Left hindlimb (tissue), 1 donor: ENCODE data around the gene MAN2B1.
"Not testable (repeated sequence)": the region's sequence is repeated elsewhere in the genome, so short reads cannot be mapped to it uniquely, and the experiment has no call there.

ENCODE experiments used
- DNase-seq: peaks from one replicate; pipeline ENCODE4 v3.0.0-alpha.2; 2018

The MAN2B1 gene

DNA sequence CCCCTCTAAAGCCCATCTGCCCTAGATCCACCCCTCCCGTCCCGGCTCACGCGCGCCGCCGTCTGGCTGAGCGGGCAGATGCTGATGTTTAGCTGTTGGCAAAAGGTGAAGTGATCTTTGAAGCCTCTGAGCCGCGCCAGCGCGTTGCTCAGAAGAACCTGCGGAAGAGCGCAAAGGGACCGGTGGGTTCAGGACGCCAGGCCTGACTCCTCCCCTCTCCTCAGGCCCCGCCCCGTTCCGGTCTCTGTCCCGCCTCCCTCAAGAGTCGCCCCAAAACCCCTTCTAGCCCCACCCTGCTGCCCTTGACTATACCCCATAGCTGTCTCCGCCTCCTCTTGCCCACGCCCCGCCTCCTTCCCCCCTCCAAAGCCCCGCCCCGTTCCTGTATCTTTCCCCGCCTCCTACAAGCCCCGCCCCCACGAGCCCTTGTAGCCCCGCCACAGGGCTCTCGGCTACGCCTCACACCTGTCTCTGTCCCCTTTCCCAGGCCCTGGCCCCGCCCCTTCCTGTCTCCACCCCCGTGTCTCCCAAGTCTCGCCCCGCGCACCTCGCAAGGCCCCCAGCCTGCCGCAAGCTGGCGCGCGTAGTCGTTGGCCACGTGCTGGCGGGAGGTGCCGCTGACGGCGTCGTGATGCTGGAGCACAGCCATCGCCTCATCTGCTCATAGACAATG is 9.5 kb downstream of the MAN2B1 start:
- DNase-seq, result no peak

DNA sequence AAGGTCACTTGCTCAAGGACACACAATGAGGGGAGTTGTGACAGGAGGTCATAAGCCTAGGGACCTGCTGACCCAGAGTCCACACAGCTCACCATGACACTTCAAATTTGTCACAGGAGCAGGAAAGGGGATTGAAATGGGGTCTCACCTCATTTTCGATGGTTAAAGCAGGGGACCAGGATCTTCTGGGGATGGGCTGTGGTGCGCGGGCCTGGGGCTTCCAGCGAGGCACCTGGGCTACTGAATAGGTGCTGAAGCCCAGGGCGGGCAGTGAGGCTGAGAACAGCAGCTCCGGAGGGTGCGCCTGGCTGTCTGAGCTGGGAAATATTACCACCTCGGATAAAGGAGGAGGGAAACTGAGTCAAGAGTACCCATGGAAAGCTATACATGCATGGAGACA is 11.0 kb downstream of the MAN2B1 start:
- DNase-seq, result no peak

DNA sequence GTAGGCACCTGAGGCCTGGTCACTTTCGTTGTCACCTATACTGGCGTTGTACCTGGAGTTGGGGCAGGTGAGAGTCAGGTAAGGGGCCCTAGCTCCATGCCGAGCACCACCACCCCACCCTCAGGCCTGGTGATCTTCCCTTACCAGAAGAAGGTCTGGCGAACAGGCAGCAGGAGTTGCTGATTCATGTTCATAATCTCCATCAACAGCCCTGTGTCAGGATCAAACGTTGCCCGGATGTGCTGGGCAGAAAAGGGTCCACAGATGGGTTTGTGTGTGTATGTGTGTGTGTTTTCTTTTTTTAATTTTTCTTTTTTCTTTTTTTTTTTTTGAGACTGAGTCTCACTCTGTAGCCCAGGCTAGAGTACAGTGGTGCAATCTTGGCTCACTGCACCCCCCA is 14.3 kb downstream of the MAN2B1 start:
- DNase-seq, result no peak

DNA sequence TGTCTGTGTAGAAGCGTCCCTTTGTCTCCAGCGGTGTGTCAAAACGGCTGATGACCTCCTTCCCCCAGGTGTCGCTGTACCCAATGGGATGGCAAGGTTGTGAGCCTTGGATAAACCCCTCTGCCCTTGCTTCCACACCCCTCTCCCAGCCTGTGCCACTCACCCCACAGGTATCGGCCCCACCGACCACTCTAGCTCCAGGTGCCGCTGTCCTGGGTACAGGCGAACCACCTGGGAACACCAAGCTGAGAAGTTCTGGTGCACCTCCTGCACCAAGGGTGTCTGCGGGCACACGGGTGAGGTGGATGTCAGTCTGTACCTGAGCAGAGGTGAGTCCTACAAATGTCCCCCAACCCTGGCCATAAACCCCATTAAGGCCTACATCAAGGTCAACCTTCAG is 16.6 kb downstream of the MAN2B1 start:
- DNase-seq, result no peak

DNA sequence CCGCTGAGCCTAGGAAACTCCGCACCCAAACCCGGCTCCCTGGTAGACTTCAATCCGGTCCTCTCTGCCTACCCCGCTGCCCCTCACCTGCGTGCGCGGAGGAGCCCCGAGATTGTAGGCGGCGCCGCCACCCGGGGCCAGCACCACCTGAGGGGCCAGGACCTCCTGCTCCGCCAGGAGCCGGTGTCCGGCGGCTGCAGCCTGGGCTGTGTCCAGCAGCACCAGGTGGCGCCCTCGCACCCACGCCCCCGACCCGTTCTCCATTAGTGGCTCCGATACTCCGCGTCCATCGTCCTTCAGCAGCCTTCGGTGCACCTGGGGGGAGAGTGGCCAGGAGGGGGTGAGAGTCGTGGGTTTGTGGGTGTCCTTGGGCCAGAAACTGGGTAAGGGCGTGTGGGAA is 18.5 kb downstream of the MAN2B1 start:
- no peak for DNase-seq

DNA sequence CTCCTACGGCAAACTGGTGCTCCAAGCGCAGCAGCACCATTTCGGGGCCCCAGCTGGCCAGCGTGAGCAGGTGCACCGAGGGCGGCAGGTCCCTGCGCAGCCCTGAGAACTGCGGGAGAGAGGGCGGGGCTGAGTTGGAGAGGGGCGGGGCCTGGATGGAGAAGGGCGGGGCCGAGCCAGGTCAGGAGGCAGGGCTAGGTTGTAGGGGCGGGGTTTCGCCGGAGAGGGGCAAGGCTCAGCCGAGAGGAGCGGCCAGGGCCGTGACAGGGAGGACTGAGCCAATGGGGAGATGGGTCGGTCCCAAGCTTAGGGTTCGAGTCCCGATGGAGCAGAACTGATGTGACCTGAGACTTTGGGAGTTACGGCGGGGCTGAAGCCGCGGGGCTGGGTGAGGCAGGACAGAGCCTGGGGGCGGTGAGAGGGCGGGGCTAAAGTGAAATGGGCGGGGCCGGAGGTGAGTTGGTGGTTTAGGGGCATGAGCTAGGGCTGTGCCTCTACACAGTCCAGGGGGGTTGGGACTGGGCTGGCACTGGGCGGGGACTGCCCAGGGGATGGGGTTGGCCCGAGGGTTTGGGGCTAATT is 19.0 kb downstream of the MAN2B1 start:
- no peak for DNase-seq

DNA sequence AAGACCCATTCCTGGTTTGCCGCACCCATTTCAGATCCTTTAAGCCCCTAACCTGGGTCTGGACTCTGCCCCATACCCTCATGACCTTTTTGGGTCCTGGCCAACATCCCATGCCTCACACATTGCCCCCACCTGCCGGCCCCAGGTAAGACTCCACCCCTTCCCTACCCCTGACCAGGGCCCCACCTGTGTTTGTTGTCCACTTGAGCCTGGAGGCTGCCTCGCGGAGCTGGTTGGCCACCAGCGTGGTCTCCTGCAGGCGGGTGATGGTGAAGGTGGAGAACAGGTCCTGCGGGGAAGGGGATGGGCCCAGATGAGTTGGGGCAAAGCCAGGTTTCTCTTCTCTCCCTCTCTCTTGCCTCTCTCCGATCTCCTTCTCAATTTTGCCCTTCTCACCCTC is 19.5 kb downstream of the MAN2B1 start:
- no peak for DNase-seq

DNA sequence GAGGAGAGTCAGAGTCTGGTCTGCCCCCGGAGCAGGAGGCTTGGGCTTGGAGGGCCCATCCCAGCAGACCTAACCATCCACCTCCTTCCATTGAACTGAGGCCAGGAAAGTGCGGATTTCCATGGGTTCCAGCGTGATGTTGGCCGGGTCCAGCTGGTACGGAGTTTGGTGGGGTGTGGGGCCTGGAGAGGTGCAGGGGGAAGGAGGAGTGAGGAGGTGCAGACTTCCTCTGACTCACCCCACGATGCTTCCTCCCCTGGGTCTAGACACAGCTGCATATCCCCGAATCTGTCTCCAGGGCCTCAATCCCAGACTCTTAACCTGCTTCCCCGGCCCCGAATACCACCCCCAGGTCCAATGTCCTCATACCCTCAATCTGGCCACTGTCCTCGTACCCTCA is 20.0 kb downstream of the MAN2B1 start:
- DNase-seq, result no peak

DNA sequence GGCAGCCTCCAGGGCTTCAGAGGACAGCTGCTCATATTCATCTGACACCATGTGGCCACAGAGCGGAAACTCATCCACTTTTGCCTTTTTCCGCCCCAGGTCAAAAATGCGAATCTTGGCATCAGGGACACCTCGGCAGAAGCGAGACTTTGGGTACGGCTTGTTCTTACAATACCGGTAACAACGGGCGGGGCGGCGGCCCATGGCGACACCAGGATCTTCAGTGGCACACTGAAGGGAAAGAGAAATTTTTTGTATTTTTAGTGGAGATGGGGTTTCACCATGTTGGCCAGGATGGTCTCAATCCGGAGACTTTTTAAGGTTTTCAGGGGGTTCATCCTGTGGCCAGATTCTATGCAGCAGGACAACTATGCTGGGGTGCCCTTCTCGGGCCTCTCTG is 22.8 kb downstream of the MAN2B1 start:
- DNase-seq, result not testable (repeated sequence)

DNA sequence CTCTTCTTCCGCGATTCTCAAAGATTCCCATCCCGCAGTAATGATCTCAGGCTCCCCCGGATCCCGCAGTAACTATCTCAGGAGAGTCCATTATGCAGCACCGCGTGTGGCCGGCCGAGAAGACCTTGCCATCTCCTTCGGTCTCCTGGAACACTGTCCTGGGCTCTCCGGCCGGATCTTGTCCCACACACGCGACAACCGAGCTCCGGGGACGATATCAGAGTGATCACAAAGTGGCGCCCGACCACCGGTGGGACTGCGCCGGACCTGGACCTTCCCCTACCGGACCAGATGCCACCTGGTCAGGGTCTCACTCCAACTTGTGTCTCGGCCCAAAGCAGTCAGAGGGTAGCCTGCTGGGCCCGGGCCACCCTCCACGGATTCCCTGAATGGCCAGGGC is 24.0 kb downstream of the MAN2B1 start:
- DNase-seq, result no peak

DNA sequence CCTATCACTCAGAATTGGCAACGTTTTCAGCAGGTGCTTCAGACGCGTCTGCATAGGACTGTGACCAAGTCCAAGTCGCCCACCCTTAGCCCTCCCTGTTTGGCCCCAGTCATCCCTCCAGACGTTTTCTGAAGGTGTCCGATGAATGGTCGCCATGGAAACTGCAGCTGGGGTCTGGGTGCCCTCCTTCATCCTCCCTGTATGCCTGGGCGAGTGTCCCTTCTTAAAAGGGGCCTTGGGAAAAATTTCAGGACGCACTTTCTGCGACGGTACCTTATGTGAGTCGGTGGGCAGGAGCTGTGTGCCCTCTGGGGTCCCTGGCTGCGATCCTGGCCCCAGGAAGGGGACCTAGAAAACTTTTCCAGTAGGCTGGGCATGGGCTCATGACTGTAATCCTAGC is 25.1 kb downstream of the MAN2B1 start:
- DNase-seq, result no peak

DNA sequence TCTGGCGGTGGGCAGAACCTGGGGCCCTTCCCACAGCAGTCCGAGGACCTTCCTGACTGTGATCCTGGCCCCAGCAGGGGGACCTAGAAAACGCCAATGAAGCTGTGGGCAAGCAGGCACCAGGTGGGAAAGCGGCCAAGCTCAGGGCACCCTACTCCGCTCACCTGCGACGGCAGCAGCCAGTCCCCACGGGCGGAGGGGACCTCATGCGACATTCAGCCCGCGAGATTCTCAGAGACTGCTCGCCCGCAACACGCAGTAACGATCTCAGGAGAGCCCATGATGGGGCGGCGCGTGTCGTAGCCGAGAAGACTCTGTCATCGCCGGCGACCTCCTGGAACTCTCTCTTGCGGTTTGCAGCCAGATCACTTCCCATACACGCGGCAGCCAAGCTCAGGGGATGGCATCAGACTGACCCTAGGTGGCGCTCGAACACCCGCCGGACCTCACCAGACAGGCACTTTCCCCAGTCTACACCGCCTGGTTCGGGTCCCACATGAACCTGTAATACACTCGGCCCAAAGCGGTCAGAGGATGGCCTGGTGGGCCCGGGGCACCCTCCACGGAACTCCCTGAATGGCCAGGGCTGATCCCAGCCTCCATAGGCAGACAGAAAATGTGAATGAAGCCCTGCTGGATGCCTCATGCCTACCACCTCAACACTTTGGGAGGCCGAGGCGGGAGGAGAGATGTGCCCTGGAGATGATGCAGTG is 26.5 kb downstream of the MAN2B1 start:
- DNase-seq, result peak; percentile 79

DNA sequence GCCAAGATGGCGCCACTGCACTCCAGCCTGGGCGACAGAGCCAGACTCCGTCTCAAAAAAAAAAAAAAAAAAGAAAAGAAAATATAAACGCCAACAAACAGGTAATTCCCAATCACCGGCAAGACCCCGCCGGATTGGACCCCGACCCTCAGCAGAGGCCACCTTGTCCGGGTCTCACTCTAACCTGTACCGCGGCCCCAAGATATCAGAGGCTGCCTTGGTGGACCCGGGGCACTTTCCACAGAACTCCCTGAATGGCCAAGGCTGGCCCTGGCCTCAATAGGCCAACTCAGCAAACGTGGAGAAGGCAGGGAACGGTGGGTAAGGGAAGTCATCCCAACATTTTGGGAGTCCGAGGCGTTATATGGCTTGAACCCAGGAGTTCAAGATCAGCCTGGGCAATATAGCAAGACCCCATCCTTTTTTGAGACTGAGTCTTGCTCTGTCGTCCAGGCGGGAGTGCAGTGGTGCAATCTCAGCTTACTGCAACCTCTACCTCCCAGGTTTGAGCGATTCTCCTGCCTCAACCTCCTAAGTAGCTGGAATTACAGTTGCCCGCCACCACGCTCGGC is 27.8 kb downstream of the MAN2B1 start:
- DNase-seq, result no peak

DNA sequence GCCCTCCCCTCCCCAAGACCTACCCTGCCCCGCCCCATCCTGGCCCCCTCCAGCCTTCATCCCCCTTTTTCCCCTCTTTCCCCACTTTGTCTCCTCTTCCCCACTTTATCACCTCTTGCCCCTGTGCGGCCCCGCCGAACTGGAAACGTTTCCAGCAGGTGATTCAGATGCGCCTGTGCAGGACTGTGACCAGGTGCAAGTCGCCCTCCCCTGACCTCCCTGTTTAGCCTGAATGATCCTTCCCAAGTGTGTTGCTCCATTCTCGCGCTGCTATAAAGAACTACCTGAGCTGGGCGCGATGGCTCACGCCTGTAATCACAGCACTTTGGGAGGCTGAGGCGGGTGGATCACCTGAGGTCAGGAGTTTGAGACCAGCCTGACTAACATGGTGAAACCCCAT is 29.9 kb downstream of the MAN2B1 start:
- no peak for DNase-seq

DNA sequence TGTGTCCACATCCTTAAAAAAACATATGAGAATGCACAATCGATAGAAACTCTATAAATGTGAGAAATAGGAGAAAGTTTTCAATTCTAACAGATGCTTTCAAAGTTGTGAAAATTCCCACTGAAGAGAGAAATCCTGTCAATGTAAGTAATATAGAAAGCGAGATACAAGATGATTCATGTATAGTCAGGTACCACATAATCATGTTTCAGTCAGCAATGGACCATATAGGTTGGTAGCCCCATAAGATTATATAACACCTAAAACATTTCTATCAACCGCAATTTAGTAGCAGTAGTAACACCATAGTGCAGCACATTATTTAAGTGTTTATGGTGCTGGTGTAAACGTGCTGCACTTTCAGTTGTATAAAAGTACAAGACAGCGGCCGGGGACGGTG is 37.3 kb downstream of the MAN2B1 start:
- DNase-seq, result no peak

DNA sequence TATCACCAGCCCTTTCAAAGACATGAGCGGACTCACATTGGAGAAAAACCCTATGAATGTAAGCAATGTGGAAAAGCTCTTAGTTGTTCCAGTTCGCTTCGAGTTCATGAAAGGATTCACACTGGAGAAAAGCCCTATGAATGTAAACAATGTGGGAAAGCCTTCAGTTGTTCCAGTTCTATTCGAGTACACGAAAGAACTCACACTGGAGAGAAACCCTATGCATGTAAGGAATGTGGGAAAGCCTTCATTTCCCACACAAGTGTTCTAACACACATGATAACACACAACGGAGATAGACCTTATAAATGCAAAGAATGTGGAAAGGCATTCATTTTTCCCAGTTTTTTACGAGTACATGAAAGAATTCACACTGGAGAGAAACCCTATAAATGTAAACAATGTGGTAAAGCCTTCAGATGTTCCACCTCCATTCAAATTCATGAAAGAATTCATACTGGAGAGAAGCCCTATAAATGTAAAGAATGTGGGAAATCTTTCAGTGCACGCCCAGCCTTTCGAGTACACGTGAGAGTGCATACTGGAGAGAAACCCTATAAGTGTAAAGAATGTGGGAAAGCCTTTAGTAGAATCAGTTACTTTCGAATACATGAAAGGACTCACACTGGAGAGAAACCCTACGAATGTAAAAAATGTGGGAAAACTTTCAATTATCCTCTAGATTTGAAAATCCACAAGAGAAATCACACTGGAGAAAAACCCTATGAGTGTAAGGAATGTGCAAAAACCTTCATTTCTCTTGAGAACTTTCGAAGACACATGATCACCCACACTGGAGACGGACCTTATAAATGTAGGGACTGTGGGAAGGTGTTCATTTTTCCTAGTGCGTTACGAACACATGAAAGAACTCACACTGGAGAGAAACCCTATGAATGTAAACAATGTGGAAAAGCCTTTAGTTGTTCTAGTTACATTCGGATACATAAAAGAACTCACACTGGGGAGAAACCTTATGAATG is 38.2 kb downstream of the MAN2B1 start:
- DNase-seq, result no peak

DNA sequence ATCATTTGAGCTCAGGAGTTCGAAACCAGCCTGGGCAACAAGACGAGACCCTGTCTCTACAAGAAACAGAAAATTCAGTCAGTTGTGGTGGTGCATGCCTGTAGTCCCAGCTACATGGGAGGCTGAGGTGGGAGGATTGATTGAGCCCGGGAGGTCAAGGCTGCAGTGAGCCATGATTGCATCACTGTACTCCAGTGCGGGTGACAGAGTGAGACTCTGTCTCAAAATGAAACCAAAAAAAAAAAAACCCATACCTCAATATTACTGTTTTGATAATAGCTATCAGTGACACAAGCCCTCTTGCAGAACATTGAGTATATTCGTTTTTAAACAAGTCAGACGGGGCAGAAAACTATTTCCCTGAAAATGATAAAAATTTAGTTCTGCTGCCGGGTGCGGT is 39.6 kb downstream of the MAN2B1 start:
- DNase-seq, result no peak

DNA sequence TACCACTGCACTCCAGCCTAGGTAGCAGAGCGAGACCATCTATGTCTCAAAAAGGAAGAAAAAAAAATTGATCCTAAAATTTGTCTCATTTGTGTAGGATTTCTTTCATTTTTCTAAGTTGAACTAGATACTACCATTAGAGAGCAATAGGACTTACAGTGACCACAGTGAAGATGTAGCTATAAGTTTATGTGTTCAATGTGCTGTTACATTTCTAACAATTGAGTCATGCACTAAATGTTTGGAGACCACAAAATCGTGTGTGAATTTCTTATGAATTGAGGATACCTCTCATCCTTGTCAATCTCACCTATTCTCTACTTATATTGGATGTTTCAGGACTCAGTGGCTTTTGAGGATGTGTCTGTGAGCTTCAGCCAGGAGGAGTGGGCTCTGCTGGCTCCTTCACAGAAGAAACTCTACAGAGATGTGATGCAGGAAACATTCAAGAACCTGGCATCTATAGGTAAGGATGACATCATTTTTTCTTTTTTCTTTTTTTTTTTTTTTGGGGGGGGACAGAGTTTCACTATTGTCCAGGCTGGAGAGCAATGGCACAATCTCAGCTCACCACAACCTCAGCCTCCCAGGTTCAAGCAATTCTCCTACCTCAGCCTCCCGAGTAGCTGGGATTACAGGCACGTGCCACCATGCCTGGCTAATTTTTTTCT is 43.0 kb downstream of the MAN2B1 start:
- no peak for DNase-seq

DNA sequence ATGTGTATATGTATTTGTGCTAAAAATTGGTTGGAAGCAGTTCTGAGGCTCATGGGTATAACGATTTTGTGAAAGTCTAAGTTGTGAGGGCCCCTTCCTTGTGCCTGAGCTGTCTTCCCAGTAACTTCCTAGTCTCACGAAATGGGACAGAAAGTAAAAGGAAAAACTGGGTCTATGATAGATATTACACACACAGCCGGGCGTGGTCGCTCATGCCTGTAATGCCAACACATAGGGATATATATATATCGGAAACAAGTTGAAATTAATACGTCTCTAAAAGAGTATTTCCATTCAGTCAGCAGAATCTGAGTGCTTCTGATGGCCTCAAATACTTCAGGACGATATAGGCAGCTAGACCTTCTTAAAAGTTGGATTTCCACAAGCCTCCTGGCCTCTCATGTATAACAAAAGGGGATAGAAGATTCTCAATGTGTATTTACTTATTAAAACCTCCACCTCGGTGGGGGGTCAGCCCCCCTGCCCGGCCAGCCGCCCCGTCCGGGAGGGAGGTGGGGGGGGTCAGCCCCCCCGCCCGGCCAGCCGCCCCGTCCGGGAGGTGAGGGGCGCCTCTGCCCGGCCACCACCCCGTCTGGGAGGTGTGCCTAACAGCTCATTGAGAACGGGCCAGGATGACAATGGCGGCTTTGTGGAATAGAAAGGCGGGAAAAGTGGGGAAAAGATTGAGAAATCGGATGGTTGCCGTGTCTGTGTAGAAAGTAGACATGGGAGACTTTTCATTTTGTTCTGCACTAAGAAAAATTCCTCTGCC is 45.1 kb downstream of the MAN2B1 start:
- not testable (repeated sequence) for DNase-seq

DNA sequence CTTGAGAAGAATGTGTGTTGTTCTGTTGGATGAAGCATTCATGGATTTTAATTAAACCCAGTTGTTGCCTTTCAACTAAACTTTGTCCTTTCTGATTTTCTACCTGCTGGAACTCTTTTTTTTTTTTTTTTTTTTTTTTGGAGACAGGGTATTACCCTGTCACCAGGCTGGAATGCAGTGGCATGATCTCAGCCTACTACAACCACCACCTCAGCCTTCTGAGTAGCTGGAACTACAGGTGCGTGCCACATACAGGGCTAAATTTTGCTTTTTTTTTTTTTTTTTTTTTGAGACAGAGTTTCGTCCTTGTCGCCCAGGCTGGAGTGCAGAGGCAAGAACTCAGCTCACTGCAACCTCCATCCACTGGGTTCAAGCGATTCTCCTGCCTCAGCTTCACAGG is 48.9 kb downstream of the MAN2B1 start:
- no peak for DNase-seq

DNA sequence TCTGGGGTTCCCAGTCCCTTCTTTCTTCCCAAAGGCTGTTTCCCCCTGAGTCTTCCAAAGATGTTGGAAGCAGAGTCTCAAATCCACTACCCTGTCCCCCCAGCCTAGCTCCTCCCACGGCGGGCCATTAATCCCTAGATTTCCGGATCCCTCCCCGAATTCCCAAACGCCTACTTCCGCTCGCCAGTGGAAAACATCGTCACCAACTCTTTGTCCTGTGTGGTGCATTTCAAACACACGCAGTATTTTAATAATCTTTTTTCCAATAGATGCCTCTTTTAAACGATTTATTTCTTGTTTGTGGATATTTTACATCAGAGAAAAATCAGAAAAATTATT is 55.2 kb downstream of the MAN2B1 start:
- DNase-seq, result peak; percentile 89
